ENCODE results near the gene SERINC4. TPM values are rescaled to one million over a fixed set of nuclear protein-coding genes. Genes with fewer than 3 reads are reported as not detected.

SERINC4 gene
- total and polyA plus RNA-seq, 9 of the 15 experiments (the other 6 are each of a cell fraction or from before 2014, with no cell fraction given), result 0.14 to 0.86 (median 0.18) TPM; not detected in 2

- no peak for TF ChIP-seq REST (IDR thresholded peaks at IDR 0.05; ENCODE audit: borderline replicate concordance)
- no peak for TF ChIP-seq REST (CRISPR knock-in tag; IDR thresholded peaks at IDR 0.05; ENCODE audit: low read depth)
- no peak for TF ChIP-seq ZNF717 (CRISPR knock-in tag; IDR thresholded peaks at IDR 0.05)
- no peak for TF ChIP-seq PTBP1 (IDR thresholded peaks at IDR 0.05; ENCODE audit: low read depth, low read length)
- no peak for TF ChIP-seq NFRKB (IDR thresholded peaks at IDR 0.05; ENCODE audit: low read depth)
- no peak for TF ChIP-seq FOXK1 (CRISPR knock-in tag; IDR thresholded peaks at IDR 0.05; ENCODE audit: borderline replicate concordance)
- TF ChIP-seq KDM5B (IDR thresholded peaks at IDR 0.05; ENCODE audit: insufficient replicate concordance, low read depth, low read length), result peak; percentile 26
- no peak for TF ChIP-seq PPARD (CRISPR knock-in tag; IDR thresholded peaks at IDR 0.05)
- TF ChIP-seq ZNF512 (tag; IDR thresholded peaks at IDR 0.05), result no peak
- peak; percentile 24; the same call in 1 of the 2 replicates for TF ChIP-seq SUPT5H (IDR thresholded peaks at IDR 0.05)
- TF ChIP-seq POLR2A (conservative IDR thresholded peaks at IDR 0.05), result peak; percentile 54; the same call in 1 of the 2 replicates
- no peak for TF ChIP-seq KLF6 (CRISPR knock-in tag; IDR thresholded peaks at IDR 0.05; ENCODE audit: borderline replicate concordance)
- TF ChIP-seq PML (IDR thresholded peaks at IDR 0.05; ENCODE audit: low read length), result 0 out of 2 replicates have a peak, but pooled peaks have one; percentile 9
Observed at GRCh38 chr15:43795197-43795596, 4.8 kb downstream of the SERINC4 start (continued).
